SK-N-SH treated with all-trans-retinoic acid at 6 μM for 48 hours (cell line): ENCODE data around the gene MAP1A.

Experiments
- ATAC-seq: fragments of 200-7000 bp; cut with Tn5 transposase; 3 replicates; pipeline ENCODE4 v1.9.1; 2020; ENCODE audit warnings: mild to moderate bottlenecking, moderate library complexity
- ARNTL ChIP-seq: fragments of 450-650 bp; formaldehyde crosslinking; IDR thresholded peaks from 2 replicates; pipeline ENCODE4 v1.5.0; 2020; ENCODE audit warnings: low read depth, mild to moderate bottlenecking, moderate library complexity, borderline replicate concordance
- BACH2 ChIP-seq: fragments of 250-450 bp; sonication (Bioruptor Pico); IDR thresholded peaks from 2 replicates; pipeline ENCODE4 v1.9.0; 2021; ENCODE audit warnings: mild to moderate bottlenecking, borderline replicate concordance
- CREB5 ChIP-seq: fragments of 250-450 bp; sonication (Bioruptor Pico); IDR thresholded peaks from 2 replicates; pipeline ENCODE4 v1.5.1; 2020; ENCODE audit warnings: low read depth, mild to moderate bottlenecking, moderate library complexity
- CSDC2 ChIP-seq: fragments of 250-450 bp; sonication (Bioruptor Pico); IDR thresholded peaks from 2 replicates; pipeline ENCODE4 v1.5.0; 2020; ENCODE audit warnings: mild to moderate bottlenecking, moderate library complexity
- CSRNP3 ChIP-seq: fragments of 250-450 bp; sonication (Bioruptor Pico); IDR thresholded peaks from 2 replicates; pipeline ENCODE4 v1.5.1; 2021; ENCODE audit warnings: mild to moderate bottlenecking, moderate library complexity
- ESRRG ChIP-seq: fragments of 250-450 bp; sonication (Bioruptor Pico); IDR thresholded peaks from 2 replicates; pipeline ENCODE4 v1.6.1; 2021; ENCODE audit warnings: mild to moderate bottlenecking
- ISL1 ChIP-seq: fragments of 250-450 bp; sonication (Bioruptor Pico); IDR thresholded peaks from 2 replicates; pipeline ENCODE4 v2.1.2; 2022; ENCODE audit warnings: mild to moderate bottlenecking, moderate library complexity
- OSR1 ChIP-seq: fragments of 250-450 bp; sonication (Bioruptor Pico); IDR thresholded peaks from 2 replicates; pipeline ENCODE4 v1.8.0; 2022; ENCODE audit warnings: moderate library complexity, mild to moderate bottlenecking, inconsistent platforms
- POU6F1 ChIP-seq: fragments of 250-450 bp; sonication (Bioruptor Pico); IDR thresholded peaks from 2 replicates; pipeline ENCODE4 v1.8.0; 2021; ENCODE audit warnings: low read depth, mild to moderate bottlenecking, moderate library complexity, borderline replicate concordance
- PPARA ChIP-seq: fragments of 250-450 bp; sonication (Bioruptor Pico); IDR thresholded peaks from 2 replicates; pipeline ENCODE4 v1.5.0; 2020; ENCODE audit warnings: mild to moderate bottlenecking, borderline replicate concordance
- RARB ChIP-seq: fragments of 250-450 bp; sonication (Bioruptor Pico); IDR thresholded peaks from 2 replicates; pipeline ENCODE4 v1.8.0; 2021; ENCODE audit warnings: mild to moderate bottlenecking, moderate library complexity
- TSHZ2 ChIP-seq: fragments of 250-450 bp; sonication (Bioruptor Pico); IDR thresholded peaks from 2 replicates; pipeline ENCODE4 v1.5.0; 2020; ENCODE audit warnings: mild to moderate bottlenecking, moderate library complexity
- ZC3H10 ChIP-seq: fragments of 250-450 bp; sonication (Bioruptor Pico); IDR thresholded peaks from 2 replicates; pipeline ENCODE4 v1.5.1; 2021; ENCODE audit warnings: mild to moderate bottlenecking, moderate library complexity
- ZFP3 ChIP-seq: fragments of 250-450 bp; sonication (Bioruptor Pico); IDR thresholded peaks from 2 replicates; pipeline ENCODE4 v1.5.0; 2020; ENCODE audit warnings: mild to moderate bottlenecking, moderate library complexity
- ZFP30 ChIP-seq: fragments of 450-650 bp; formaldehyde crosslinking; IDR thresholded peaks from 2 replicates; pipeline ENCODE4 v1.5.0; 2022; ENCODE audit warnings: mild to moderate bottlenecking, moderate library complexity
- ZNF70 ChIP-seq: fragments of 450-650 bp; formaldehyde crosslinking; IDR thresholded peaks from 2 replicates; pipeline ENCODE4 v1.5.0; 2020; ENCODE audit warnings: mild to moderate bottlenecking, moderate library complexity

The MAP1A gene

GRCh38 chr15:43489191-43489590, 28.2 kb upstream of the MAP1A start:
- no peak for TF ChIP-seq ESRRG
- no peak for TF ChIP-seq BACH2
- TF ChIP-seq TSHZ2, result no peak
- no peak for ATAC-seq

- no peak for ATAC-seq
- TF ChIP-seq POU6F1 (CRISPR knock-in tag) (no peak), CREB5 (no peak), ZNF70 (CRISPR knock-in tag) (no peak), ISL1 (CRISPR knock-in tag) (no peak), PPARA (CRISPR knock-in tag) (no peak), ZFP3 (CRISPR knock-in tag) (no peak), ESRRG (no peak), ZFP30 (CRISPR knock-in tag) (no peak), CSDC2 (CRISPR knock-in tag) (no peak), ZC3H10 (CRISPR knock-in tag) (no peak)
These were observed 25.1 kb upstream of the MAP1A start for GRCh38 chr15:43492266-43492665.

- no peak for TF ChIP-seq ISL1 (CRISPR knock-in tag)
- no peak for TF ChIP-seq OSR1 (CRISPR knock-in tag)
- TF ChIP-seq PPARA (CRISPR knock-in tag), result no peak
- TF ChIP-seq RARB, result no peak
- TF ChIP-seq ESRRG, result no peak
- TF ChIP-seq ZFP3 (CRISPR knock-in tag), result no peak
- no peak for TF ChIP-seq ARNTL (CRISPR knock-in tag)
- TF ChIP-seq ZFP30 (CRISPR knock-in tag), result no peak
- TF ChIP-seq TSHZ2, result no peak
- TF ChIP-seq CSRNP3 (CRISPR knock-in tag), result no peak
- ATAC-seq, result peak; percentile 100
These were observed 24.5 kb upstream of the MAP1A start, which contains the start of gene TP53BP1 for GRCh38 chr15:43492673-43493601. TP53BP1 (minus strand) TSS chr15:43493156; CDS start chr15:43493043, 113 bp downstream.
